ENCODE measurements around the gene FBXO15.

The FBXO15 gene

DNA sequence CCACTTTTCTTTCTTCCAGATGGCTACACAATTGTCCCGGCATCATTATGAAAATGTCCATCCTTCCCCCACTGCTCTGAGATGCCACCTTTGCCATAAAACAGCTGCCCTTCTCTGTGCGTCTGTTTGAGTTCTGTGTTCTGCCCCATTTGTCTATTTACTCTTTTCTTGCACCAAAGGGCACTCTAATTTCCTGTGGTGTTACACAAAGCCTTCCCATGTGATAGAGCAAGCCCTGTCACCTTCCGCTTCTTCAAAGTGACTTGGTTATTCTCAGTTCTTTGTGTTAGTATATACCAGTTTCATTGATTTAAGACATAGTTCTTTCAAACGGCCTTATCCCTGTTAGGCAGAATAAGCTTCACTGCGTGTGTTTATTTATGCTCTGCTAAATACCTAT, 84.1 kb downstream of the FBXO15 start:
- H3K27me3 ChIP-seq (ENCODE audit: control insufficient read depth in 3 of 3, insufficient read depth in 3 of 3, low read depth in 1 of 3, low read length in 3 of 3), result no peaks in the 10 kb centered on the region
- H2BK12ac ChIP-seq (ENCODE audit: low read length), result no peak overlapping the region
- H3K4me2 ChIP-seq (ENCODE audit: insufficient read depth, low read length, poor library complexity, severe bottlenecking), result no peak overlapping the region
- no peak overlapping the region for H2BK120ac ChIP-seq (ENCODE audit: low read depth, low read length)
- no peak overlapping the region for H3K23ac ChIP-seq (ENCODE audit: low read depth, low read length, poor library complexity)
- no peak overlapping the region for H3K4me3 ChIP-seq (ENCODE audit: low read length in 2 of 2)
- no peak overlapping the region for H3K4ac ChIP-seq (ENCODE audit: low read length)
- H3K18ac ChIP-seq (ENCODE audit: low read length), result no peak overlapping the region
- H4K8ac ChIP-seq (ENCODE audit: low read depth, low read length), result no peak overlapping the region
- H3K4me1 ChIP-seq (ENCODE audit: control insufficient read depth in 2 of 2, insufficient read depth in 1 of 2, low read depth in 1 of 2, low read length in 2 of 2), result no peaks in the 10 kb centered on the region
- no peak overlapping the region for H2BK5ac ChIP-seq (ENCODE audit: low read length)
- no peak overlapping the region for H3K9ac ChIP-seq (ENCODE audit: low read depth, low read length, poor library complexity)
- no peak overlapping the region for H4K91ac ChIP-seq (ENCODE audit: low read depth, low read length, poor library complexity)
- no CpG with 5 or more reads among the region's 5 CpGs for WGBS, 2 donors (ENCODE audit: extremely low coverage in 2 of 2, insufficient read length in 2 of 2, insufficient replicate concordance in 1 of 2)
- no peak overlapping the region for H2AFZ ChIP-seq (ENCODE audit: low read length)
- no peak overlapping the region for H2AK5ac ChIP-seq (ENCODE audit: low read depth, low read length)
- no peak overlapping the region for H3K27ac ChIP-seq (replicated peaks; ENCODE audit: low read length)
- no peak for DNase-seq (ENCODE audit: low spot score)
- H3K14ac ChIP-seq (ENCODE audit: low read length), result no peak overlapping the region
- no peaks in the 10 kb centered on the region for H3K79me1 ChIP-seq (ENCODE audit: low read depth, low read length)
- no peaks in the 10 kb centered on the region for H3K36me3 ChIP-seq (replicated peaks in 1 of 2; ENCODE audit: control insufficient read depth in 2 of 2, insufficient read depth in 2 of 2, low read length in 2 of 2)
- H3K9me3 ChIP-seq (replicated peaks in 1 of 2; ENCODE audit: control insufficient read depth in 2 of 2, insufficient read depth in 1 of 2, low read depth in 1 of 2, low read length in 2 of 2), result no peaks in the 10 kb centered on the region
- H2BK15ac ChIP-seq (ENCODE audit: low read length), result no peak overlapping the region

DNA sequence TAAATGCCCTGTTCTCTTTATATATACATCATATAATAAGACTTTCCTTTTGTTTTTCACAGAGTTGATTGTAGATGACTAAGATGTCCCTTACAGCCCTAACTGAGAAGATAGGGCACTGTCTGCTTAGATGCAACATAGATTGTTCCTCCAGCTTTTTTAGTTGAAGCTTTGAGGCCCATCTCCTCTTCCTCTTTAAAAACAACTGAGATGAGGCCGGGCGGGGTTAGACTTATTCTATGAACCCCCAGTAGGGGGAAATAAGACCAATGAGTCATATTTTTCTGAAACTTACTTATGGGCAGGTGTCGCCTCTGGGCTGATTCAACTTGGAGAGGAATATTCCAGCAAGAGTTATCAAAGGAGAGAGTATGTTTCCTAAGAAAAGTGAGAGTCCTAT, 84.6 kb downstream of the FBXO15 start:
- no peak for DNase-seq (ENCODE audit: low spot score)
- Histone ChIP-seq H3K4me2 (ENCODE audit: insufficient read depth, low read length, poor library complexity, severe bottlenecking) (no peak overlapping the region), H3K9ac (ENCODE audit: low read depth, low read length, poor library complexity) (no peak overlapping the region), H3K14ac (ENCODE audit: low read length) (no peak overlapping the region), H3K79me1 (ENCODE audit: low read depth, low read length) (no peaks in the 10 kb centered on the region), H2BK12ac (ENCODE audit: low read length) (no peak overlapping the region), H2AFZ (ENCODE audit: low read length) (no peak overlapping the region), H2BK120ac (ENCODE audit: low read depth, low read length) (no peak overlapping the region), H4K8ac (ENCODE audit: low read depth, low read length) (no peak overlapping the region), H3K9me3 (replicated peaks in 1 of 2; ENCODE audit: control insufficient read depth in 2 of 2, insufficient read depth in 1 of 2, low read depth in 1 of 2, low read length in 2 of 2) (no peaks in the 10 kb centered on the region), H3K4me1 (ENCODE audit: control insufficient read depth in 2 of 2, insufficient read depth in 1 of 2, low read depth in 1 of 2, low read length in 2 of 2) (no peaks in the 10 kb centered on the region), H3K18ac (ENCODE audit: low read length) (no peak overlapping the region), H3K27ac (replicated peaks; ENCODE audit: low read length) (no peak overlapping the region), H3K27me3 (ENCODE audit: control insufficient read depth in 3 of 3, insufficient read depth in 3 of 3, low read depth in 1 of 3, low read length in 3 of 3) (no peaks in the 10 kb centered on the region), H2BK15ac (ENCODE audit: low read length) (no peak overlapping the region), H3K36me3 (replicated peaks in 1 of 2; ENCODE audit: control insufficient read depth in 2 of 2, insufficient read depth in 2 of 2, low read length in 2 of 2) (no peaks in the 10 kb centered on the region), H3K4me3 (ENCODE audit: low read length in 2 of 2) (no peak overlapping the region), H2BK5ac (ENCODE audit: low read length) (no peak overlapping the region), H2AK5ac (ENCODE audit: low read depth, low read length) (no peak overlapping the region), H3K4ac (ENCODE audit: low read length) (no peak overlapping the region), H3K23ac (ENCODE audit: low read depth, low read length, poor library complexity) (no peak overlapping the region), H4K91ac (ENCODE audit: low read depth, low read length, poor library complexity) (no peak overlapping the region)
- no CpG with 5 or more reads among the region's 3 CpGs for WGBS, 2 donors (ENCODE audit: extremely low coverage in 2 of 2, insufficient read length in 2 of 2, insufficient replicate concordance in 1 of 2)

DNA sequence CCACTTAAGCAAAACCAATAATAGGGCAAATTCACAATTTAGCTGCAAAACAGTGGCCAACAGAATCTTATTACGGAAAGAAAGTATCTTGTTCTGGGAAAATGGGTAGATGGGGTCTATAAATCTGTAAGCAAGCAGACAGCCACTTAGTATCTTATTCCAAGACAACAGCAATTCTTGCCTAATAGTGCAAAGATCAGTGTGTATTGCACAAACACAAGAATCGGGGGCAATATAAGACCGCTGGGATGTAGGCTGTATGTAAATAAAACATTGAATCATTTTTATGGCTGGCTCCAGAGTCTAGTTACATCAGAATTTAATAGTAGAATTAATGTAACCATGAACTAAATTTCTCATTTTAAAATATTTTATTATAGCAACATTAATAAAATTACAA, 85.6 kb downstream of the FBXO15 start:
- no peak overlapping the region for H3K18ac ChIP-seq (ENCODE audit: low read length)
- no CpG with 5 or more reads among the region's 3 CpGs for WGBS, 2 donors (ENCODE audit: extremely low coverage in 2 of 2, insufficient read length in 2 of 2, insufficient replicate concordance in 1 of 2)

GRCh38 chr18:74060579-74060978, 87.1 kb downstream of the FBXO15 start:
- Histone ChIP-seq H3K36me3 (replicated peaks in 1 of 2; ENCODE audit: control insufficient read depth in 2 of 2, insufficient read depth in 2 of 2, low read length in 2 of 2) (no peaks in the 10 kb centered on the region), H3K23ac (ENCODE audit: low read depth, low read length, poor library complexity) (no peak overlapping the region), H3K9me3 (replicated peaks in 1 of 2; ENCODE audit: control insufficient read depth in 2 of 2, insufficient read depth in 1 of 2, low read depth in 1 of 2, low read length in 2 of 2) (no peaks in the 10 kb centered on the region), H3K4me1 (ENCODE audit: control insufficient read depth in 2 of 2, insufficient read depth in 1 of 2, low read depth in 1 of 2, low read length in 2 of 2) (no peaks in the 10 kb centered on the region), H2AFZ (ENCODE audit: low read length) (no peak overlapping the region), H2BK12ac (ENCODE audit: low read length) (no peak overlapping the region), H3K4me3 (ENCODE audit: low read length in 2 of 2) (peak overlapping the region in 1 of 2 donors; percentile 45), H3K14ac (ENCODE audit: low read length) (no peak overlapping the region), H2BK120ac (ENCODE audit: low read depth, low read length) (no peak overlapping the region), H2BK5ac (ENCODE audit: low read length) (no peak overlapping the region), H2AK5ac (ENCODE audit: low read depth, low read length) (no peak overlapping the region), H3K79me1 (ENCODE audit: low read depth, low read length) (no peaks in the 10 kb centered on the region), H3K4me2 (ENCODE audit: insufficient read depth, low read length, poor library complexity, severe bottlenecking) (no peak overlapping the region), H3K4ac (ENCODE audit: low read length) (no peak overlapping the region), H3K27me3 (ENCODE audit: control insufficient read depth in 3 of 3, insufficient read depth in 3 of 3, low read depth in 1 of 3, low read length in 3 of 3) (no peaks in the 10 kb centered on the region), H3K18ac (ENCODE audit: low read length) (no peak overlapping the region), H4K8ac (ENCODE audit: low read depth, low read length) (no peak overlapping the region), H4K91ac (ENCODE audit: low read depth, low read length, poor library complexity) (no peak overlapping the region), H3K9ac (ENCODE audit: low read depth, low read length, poor library complexity) (no peak overlapping the region), H3K27ac (replicated peaks; ENCODE audit: low read length) (no peak overlapping the region), H2BK15ac (ENCODE audit: low read length) (no peak overlapping the region)
- no CpG with 5 or more reads among the region's 3 CpGs for WGBS, 2 donors (ENCODE audit: extremely low coverage in 2 of 2, insufficient read length in 2 of 2, insufficient replicate concordance in 1 of 2)
- DNase-seq (ENCODE audit: low spot score), result no peak

More for the DNA sequence above, 85.6 kb downstream of the FBXO15 start:
- Histone ChIP-seq H3K27ac (replicated peaks; ENCODE audit: low read length) (no peak overlapping the region), H3K4me1 (ENCODE audit: control insufficient read depth in 2 of 2, insufficient read depth in 1 of 2, low read depth in 1 of 2, low read length in 2 of 2) (no peaks in the 10 kb centered on the region), H3K14ac (ENCODE audit: low read length) (no peak overlapping the region), H3K4me2 (ENCODE audit: insufficient read depth, low read length, poor library complexity, severe bottlenecking) (no peak overlapping the region), H3K79me1 (ENCODE audit: low read depth, low read length) (no peaks in the 10 kb centered on the region), H2BK12ac (ENCODE audit: low read length) (no peak overlapping the region), H4K91ac (ENCODE audit: low read depth, low read length, poor library complexity) (no peak overlapping the region), H3K23ac (ENCODE audit: low read depth, low read length, poor library complexity) (no peak overlapping the region), H2AFZ (ENCODE audit: low read length) (no peak overlapping the region), H3K36me3 (replicated peaks in 1 of 2; ENCODE audit: control insufficient read depth in 2 of 2, insufficient read depth in 2 of 2, low read length in 2 of 2) (no peaks in the 10 kb centered on the region), H3K9me3 (replicated peaks in 1 of 2; ENCODE audit: control insufficient read depth in 2 of 2, insufficient read depth in 1 of 2, low read depth in 1 of 2, low read length in 2 of 2) (no peaks in the 10 kb centered on the region), H4K8ac (ENCODE audit: low read depth, low read length) (no peak overlapping the region), H3K27me3 (ENCODE audit: control insufficient read depth in 3 of 3, insufficient read depth in 3 of 3, low read depth in 1 of 3, low read length in 3 of 3) (no peaks in the 10 kb centered on the region), H2BK5ac (ENCODE audit: low read length) (no peak overlapping the region), H3K9ac (ENCODE audit: low read depth, low read length, poor library complexity) (no peak overlapping the region), H2BK120ac (ENCODE audit: low read depth, low read length) (no peak overlapping the region), H2AK5ac (ENCODE audit: low read depth, low read length) (no peak overlapping the region), H2BK15ac (ENCODE audit: low read length) (no peak overlapping the region), H3K4ac (ENCODE audit: low read length) (no peak overlapping the region), H3K4me3 (ENCODE audit: low read length in 2 of 2) (no peak overlapping the region)
- no peak for DNase-seq (ENCODE audit: low spot score)

All from neuronal stem cell (in vitro differentiated cells).